Activated effector memory CD4-positive, alpha-beta T cell treated with Interleukin-2 at 50 U/mL for 16 hours (primary cell): ENCODE measurements around the gene ARMCX5.
A peak's percentile ranks its signal among the peaks of the same experiment; 100 is the strongest.

Experiments used
- DNase-seq: peaks from one replicate; pipeline ENCODE4 v3.0.0-alpha.2; 2020

Gene ARMCX5

GRCh38 chrX:102599084-102599950, at the start of gene ARMCX5:
TSS of gene ARMCX5 (plus strand) at chrX:102599515. CDS start at chrX:102602142, 2,627 bp downstream.
- DNase-seq, result peak; percentile 50

DNA sequence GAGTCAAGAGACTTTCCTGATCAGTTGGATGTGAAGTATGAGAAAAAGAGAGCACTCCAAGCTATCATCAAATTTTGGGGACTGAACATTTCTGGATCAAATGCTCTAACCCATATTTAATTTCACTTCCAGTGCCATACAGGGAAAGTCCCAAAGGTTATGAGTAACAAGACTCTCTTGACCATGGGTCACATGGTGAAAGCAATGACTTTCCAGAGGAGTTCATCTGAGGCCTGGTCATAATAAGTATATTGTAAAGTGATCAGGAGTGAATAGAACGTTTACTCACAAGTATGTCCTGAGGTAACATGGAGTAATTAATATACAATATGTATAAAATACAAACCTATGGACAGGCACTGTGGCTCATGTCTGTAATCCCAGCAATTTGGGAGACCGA, 40.7 kb upstream of the ARMCX5 start:
- no peak for DNase-seq

- DNase-seq, result no peak
Measured at GRCh38 chrX:102560423-102561068, 38.8 kb upstream of the ARMCX5 start.

GRCh38 chrX:102580891-102581290, 18.4 kb upstream of the ARMCX5 start:
- no peak for DNase-seq

DNA sequence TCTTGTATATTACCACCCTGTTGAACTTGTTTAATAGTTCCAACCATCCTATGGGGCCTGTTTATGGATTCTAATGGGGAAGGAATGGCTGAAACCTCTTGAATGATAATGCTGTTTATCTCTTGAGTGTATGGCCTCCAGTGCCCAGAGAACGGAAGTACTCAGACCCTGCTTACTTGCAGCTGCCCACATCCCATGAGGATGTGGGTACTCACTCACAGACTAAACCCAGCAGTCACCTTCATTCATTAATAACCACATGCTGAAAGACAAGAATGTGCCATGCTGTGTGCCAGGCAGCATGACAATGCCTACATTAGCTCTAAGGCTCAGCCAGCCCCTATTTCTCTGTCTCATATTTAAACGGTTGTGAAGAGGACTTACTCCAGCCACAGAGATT, 5.9 kb upstream of the ARMCX5 start:
- DNase-seq, result no peak

- DNase-seq, result no peak
Measured at GRCh38 chrX:102599951-102600579, 750 bp downstream of the ARMCX5 start.

- no peak for DNase-seq
Measured at GRCh38 chrX:102604327-102604726, 5.0 kb downstream of the ARMCX5 start.

- no peak for DNase-seq
Measured at GRCh38 chrX:102606115-102606514, 6.8 kb downstream of the ARMCX5 start.

DNA sequence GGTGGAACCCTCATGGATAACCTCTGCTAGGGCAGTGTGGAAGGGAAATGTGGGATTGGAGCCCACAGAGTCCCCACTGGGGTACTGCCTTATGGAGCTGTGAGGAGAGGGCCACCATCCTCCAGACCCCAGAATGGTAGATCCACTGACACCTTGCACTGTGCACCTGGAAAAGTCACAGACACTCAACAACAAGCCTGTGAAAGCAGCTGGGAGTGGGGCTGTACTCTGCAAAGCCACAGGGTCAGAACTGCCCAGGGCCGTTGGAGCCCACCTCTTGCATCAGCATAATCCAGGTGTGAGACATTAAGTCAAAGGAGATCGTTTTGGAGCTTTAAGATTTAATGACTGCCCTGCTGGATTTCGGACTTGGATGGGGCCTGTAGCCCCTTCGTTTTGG, 11.6 kb downstream of the ARMCX5 start:
- DNase-seq, result no peak

DNA sequence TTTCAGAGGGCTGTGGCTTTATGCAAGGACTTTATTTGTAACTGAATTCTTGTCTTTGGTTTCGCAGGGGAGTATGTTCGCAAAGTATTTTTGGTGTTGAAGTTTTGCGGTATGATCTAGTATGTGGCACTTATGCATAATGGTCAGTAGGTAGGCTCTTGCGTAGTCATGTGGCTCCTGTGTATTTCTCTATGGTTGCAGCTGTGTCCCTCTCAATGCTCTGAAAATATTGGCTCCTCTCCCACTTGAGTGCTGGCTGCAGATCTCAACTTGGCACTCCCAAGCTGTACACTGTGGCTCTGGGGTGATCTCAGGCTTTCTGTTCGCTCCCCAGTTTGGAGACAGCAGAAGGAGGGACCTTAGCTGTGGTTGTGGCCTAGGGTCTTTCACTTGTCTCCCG, 24.8 kb downstream of the ARMCX5 start:
- no peak for DNase-seq

GRCh38 chrX:102627640-102628039, 28.3 kb downstream of the ARMCX5 start:
- no peak for DNase-seq

GRCh38 chrX:102637561-102637960, 38.2 kb downstream of the ARMCX5 start:
- no peak for DNase-seq

DNA sequence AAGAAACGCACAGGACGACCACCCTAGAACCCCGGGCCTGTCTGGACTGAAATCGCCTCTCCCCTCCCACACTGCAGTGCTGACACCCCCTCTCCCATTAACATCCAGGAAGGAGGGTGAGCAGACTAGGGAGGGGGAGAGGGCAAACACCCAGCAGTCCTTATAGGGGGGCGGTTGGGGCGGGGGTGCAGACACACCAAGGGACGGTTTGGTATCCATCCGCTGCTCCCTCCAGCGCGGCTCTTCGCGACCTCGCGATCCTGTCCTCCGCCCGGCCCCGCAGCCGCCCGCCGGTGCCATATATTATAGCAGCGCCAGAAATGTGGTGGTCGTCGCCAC, 51.6 kb downstream of the ARMCX5 start:
- no peak for DNase-seq

DNA sequence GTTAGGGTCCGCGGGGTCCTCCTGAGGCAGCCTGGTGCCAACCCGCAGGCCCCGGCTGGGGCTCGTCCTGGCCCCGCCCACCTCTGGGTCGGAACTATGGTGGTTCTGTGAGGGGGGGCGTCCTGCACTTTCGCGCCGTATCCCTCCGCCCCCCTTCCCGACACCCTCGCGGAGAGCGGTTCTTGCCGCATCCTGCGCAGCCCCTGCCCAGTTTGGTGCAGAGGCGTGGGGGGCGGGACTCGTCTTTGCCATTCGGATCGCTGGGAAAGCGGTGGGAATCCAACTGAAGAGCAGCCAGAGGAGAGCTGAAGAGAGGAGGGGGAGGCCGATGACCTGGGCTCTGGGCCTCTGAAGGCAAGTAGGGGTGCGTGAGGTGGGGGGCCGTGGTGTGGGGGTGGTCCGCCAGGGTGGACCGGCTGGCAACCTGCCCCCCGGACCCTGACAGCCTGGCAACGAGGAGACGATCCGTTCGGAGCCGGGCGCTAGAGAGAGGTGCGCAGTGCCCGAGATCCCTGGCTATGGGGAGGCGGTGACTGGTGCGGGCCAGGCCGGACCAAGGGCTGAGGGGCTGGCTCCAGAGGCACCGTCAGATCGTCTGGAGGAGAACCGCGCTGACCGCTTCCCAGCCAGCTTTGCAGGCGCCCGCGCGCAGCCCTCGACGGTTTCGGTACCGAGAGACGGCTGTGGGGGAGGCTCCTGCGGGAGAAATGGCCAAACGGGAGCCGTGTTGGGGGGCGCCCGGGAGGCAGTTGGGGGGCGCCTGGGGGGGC, 52.1 kb downstream of the ARMCX5 start, which contains the start of gene GPRASP1:
TSS of gene GPRASP1 (plus strand) at position 242 of the 770 bp plus-strand sequence. CDS start 2,431 bp downstream, outside the sequence.
- DNase-seq, result peak; percentile 51

DNA sequence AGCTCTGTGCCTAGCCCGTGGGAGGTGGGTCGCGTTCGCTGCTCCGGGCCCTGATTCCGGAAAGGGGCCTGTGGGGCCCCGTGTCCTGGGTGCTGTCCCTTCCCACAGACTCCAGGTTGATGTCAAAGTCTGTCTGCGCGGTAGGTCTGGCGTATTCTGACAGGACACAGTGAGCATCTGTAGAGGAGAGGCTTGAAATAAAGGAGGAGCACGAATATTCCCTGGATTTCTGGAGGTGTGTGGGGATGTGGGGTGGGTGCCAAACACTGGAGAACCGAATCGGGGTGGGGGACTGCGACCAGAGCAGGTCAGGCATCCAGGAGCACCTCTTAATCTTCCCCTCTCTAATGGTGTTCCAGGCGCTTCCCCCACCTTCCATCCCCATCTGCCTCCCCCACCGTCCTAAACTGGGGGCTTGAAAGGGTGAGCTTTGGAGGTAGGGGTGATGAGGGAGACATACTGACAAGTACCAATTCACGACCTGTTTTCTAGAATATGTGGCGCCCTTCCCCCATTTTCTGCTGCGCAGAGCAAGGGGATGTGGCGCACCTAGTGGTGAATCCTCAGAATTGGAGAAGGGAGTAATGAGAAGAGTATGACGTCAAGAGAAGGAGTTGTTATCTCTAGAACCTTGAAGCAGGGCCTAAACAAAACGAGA, 52.8 kb downstream of the ARMCX5 start:
- DNase-seq, result peak; percentile 44
